Measurements from ENCODE around the gene KCNK10. TPM values are rescaled to one million over a fixed set of nuclear protein-coding genes. Genes with fewer than 3 reads are reported as not detected.

The KCNK10 gene
- total RNA-seq, 2 experiments from 2014 or later = not detected

DNA sequence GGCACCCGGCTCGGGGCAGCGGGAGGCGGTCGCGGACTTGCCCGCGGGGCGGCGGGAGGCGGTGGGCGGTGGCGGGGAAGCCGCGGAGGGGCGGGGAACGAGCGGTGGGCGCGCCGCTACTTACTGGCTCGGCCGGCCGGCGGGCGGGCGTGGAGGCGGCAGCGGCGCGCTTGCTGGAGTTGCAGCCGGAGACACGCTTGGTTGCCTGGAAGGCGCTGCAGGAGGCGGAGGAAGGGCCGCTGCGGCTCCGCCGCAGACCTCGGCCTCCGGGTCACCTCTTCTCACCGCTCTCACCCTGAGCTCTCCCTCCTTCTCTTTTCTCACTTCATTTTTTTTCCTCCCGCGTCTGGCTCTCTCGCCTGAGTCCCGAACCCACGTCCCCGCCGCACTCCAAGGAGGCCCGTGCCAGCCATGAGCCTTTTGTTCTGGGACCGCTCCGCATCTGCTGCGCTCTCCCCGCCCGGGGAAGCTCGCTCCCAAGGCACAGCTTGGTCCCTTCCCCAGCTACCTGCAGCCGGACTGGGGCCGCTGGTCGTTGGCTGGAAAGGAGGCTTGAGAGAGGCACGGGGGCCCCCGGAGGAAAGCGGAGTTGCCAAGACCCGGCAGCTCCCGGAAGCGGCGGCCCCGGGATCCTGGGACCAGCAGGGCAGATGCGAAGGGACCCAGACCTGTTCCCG is 592 bp upstream of the KCNK10 start:
- CTCF ChIA-PET = no interaction called here
- Mint-ChIP-seq H3K4me1 (ENCODE audit: low read depth) (no peaks in the 10 kb centered on the region), H3K9me3 (no peaks in the 10 kb centered on the region), H3K4me3 (no peak overlapping the region), H3K36me3 (ENCODE audit: low read depth) (no peaks in the 10 kb centered on the region), H3K27ac (no peak overlapping the region), H3K27me3 (peaks cover 44% of the 10 kb centered on the region)
- Histone ChIP-seq H3K9me3 (ENCODE audit: control insufficient read depth in 1 of 2, insufficient read depth in 1 of 2, low read length in 2 of 2) (peaks cover 0 to 5% of the 10 kb centered on the region in 2 experiments), H3K4me1 (ENCODE audit: insufficient read depth, low read length) (peaks cover 4% of the 10 kb centered on the region), H3K4me3 (ENCODE audit: low read length) (no peak overlapping the region), H3K27me3 (ENCODE audit: control insufficient read depth in 1 of 2, insufficient read depth in 2 of 2, low read length in 2 of 2) (peaks cover 61 to 76% of the 10 kb centered on the region in 2 experiments), H3K27ac (ENCODE audit: low read depth in 1 of 2, low read length in 2 of 2) (no peak overlapping the region), H3K36me3 (ENCODE audit: insufficient read depth, low read length) (no peaks in the 10 kb centered on the region)
- POLR2A ChIA-PET = no interaction called here
- ATAC-seq (ENCODE audit: poor library complexity) (no peak), DNase-seq (no peak)
- intact Hi-C loops (cut with DNase I, micrococcal nuclease) = no loop called here
- no peak for TF ChIP-seq CTCF (IDR thresholded peaks at IDR 0.05)

- H3K27me3 ChIP-seq (ENCODE audit: control insufficient read depth in 1 of 2, insufficient read depth in 2 of 2, low read length in 2 of 2) = peaks cover 65 to 82% of the 10 kb centered on the region in 2 experiments
- POLR2A ChIA-PET = no interaction called here
- DNase-seq (no peak), ATAC-seq (ENCODE audit: poor library complexity) (no peak)
- H3K9me3 Mint-ChIP-seq = no peaks in the 10 kb centered on the region
- no peak overlapping the region for H3K27ac Mint-ChIP-seq
- no peak overlapping the region for H3K4me3 Mint-ChIP-seq
- H3K36me3 Mint-ChIP-seq (ENCODE audit: low read depth) = no peaks in the 10 kb centered on the region
- H3K9me3 ChIP-seq (ENCODE audit: control insufficient read depth in 1 of 2, insufficient read depth in 1 of 2, low read length in 2 of 2) = peaks cover 0 to 5% of the 10 kb centered on the region in 2 experiments
- CTCF ChIA-PET = no interaction called here
- peaks cover 43% of the 10 kb centered on the region for H3K27me3 Mint-ChIP-seq
- intact Hi-C loops (cut with DNase I, micrococcal nuclease) = no loop called here
- no peaks in the 10 kb centered on the region for H3K36me3 ChIP-seq (ENCODE audit: insufficient read depth, low read length)
- H3K27ac ChIP-seq (ENCODE audit: low read depth in 1 of 2, low read length in 2 of 2) = no peak overlapping the region
- peaks cover 4% of the 10 kb centered on the region for H3K4me1 ChIP-seq (ENCODE audit: insufficient read depth, low read length)
- no peak overlapping the region for H3K4me3 ChIP-seq (ENCODE audit: low read length)
- no peak for TF ChIP-seq CTCF (IDR thresholded peaks at IDR 0.05)
- no peaks in the 10 kb centered on the region for H3K4me1 Mint-ChIP-seq (ENCODE audit: low read depth)
Observed at GRCh38 chr14:88322504-88323085, 474 bp downstream of the KCNK10 start.

- ATAC-seq (ENCODE audit: poor library complexity) (no peak), DNase-seq (no peak)
- intact Hi-C loops (cut with DNase I, micrococcal nuclease) = no loop called here
- no peak for TF ChIP-seq CTCF (IDR thresholded peaks at IDR 0.05)
- Mint-ChIP-seq H3K27ac (no peak overlapping the region), H3K9me3 (no peaks in the 10 kb centered on the region), H3K27me3 (peaks cover 36% of the 10 kb centered on the region), H3K4me1 (ENCODE audit: low read depth) (no peaks in the 10 kb centered on the region), H3K36me3 (ENCODE audit: low read depth) (no peaks in the 10 kb centered on the region), H3K4me3 (no peak overlapping the region)
- ChIA-PET POLR2A (no interaction called here), CTCF (no interaction called here)
- Histone ChIP-seq H3K9me3 (ENCODE audit: control insufficient read depth in 1 of 2, insufficient read depth in 1 of 2, low read length in 2 of 2) (peaks cover 0 to 5% of the 10 kb centered on the region in 2 experiments), H3K36me3 (ENCODE audit: insufficient read depth, low read length) (no peaks in the 10 kb centered on the region), H3K4me1 (ENCODE audit: insufficient read depth, low read length) (peaks cover 4% of the 10 kb centered on the region), H3K27me3 (ENCODE audit: control insufficient read depth in 1 of 2, insufficient read depth in 2 of 2, low read length in 2 of 2) (peaks cover 61 to 82% of the 10 kb centered on the region in 2 experiments), H3K27ac (ENCODE audit: low read depth in 1 of 2, low read length in 2 of 2) (no peak overlapping the region), H3K4me3 (ENCODE audit: low read length) (no peak overlapping the region)
Observed at GRCh38 chr14:88321692-88322503, 1.2 kb downstream of the KCNK10 start.
